ENCODE measurements around the gene AARS2. TPM values are rescaled to one million over a fixed set of nuclear protein-coding genes. Genes with fewer than 3 reads are reported as not detected.
A peak's percentile ranks its signal among the peaks of the same experiment; 100 is the strongest.

Gene AARS2
- total RNA-seq, 1 experiment from 2014 or later = 21.7 TPM

DNA sequence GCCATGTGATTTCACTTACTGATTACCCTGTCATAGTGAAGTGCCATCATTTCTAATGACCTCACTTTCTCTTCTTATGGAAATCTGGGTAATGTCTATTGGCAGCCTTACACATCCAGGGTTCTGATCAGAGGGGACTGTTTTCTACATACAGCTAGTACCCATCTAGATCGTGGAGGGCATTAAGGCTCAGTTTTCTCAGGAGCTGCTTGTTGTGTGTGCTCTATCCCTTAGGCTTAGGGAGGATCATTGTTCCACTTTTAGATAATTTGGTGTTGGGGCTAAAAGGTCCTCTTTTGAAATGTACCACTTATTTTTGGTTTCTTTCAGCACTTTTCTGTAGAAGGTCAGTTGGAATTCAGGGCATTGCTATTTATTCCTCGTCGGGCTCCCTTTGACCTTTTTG lies 62.4 kb downstream of the AARS2 start:
- H3T11ph ChIP-seq (ENCODE audit: low read length) = no peak overlapping the region
- no peak overlapping the region for H3K27ac ChIP-seq (ENCODE audit: insufficient read length, low read depth, low read length)
- peaks cover 45 to 48% of the 10 kb centered on the region in 2 experiments for H3K4me1 Mint-ChIP-seq
- H2AFZ ChIP-seq (ENCODE audit: low read length) = no peak overlapping the region
- H3K9me3 ChIP-seq (ENCODE audit: control insufficient read depth, low read depth, low read length) = no peaks in the 10 kb centered on the region
- H3K27me3 Mint-ChIP-seq (ENCODE audit: low read depth) = peaks cover 3% of the 10 kb centered on the region; the same call in 1 of the 2 replicates
- no peak overlapping the region for H3K9ac ChIP-seq (ENCODE audit: extremely low read depth, insufficient read length, low read length)
- H2BK20ac ChIP-seq (ENCODE audit: low read depth, low read length, poor library complexity, severe bottlenecking) = no peak overlapping the region
- no peaks in the 10 kb centered on the region for H3K79me1 ChIP-seq (ENCODE audit: insufficient read depth, low read depth, low read length, poor library complexity, severe bottlenecking)
- no peak overlapping the region for H2BK12ac ChIP-seq (ENCODE audit: insufficient read length, low read depth, low read length)
- H2BK5ac ChIP-seq (ENCODE audit: insufficient read length, low read length) = no peak overlapping the region
- no peak overlapping the region for H3K56ac ChIP-seq (ENCODE audit: insufficient read length, low read depth, low read length)
- no peak overlapping the region for H3K18ac ChIP-seq (ENCODE audit: insufficient read length, low read depth, low read length)
- no peak overlapping the region for H2BK15ac ChIP-seq (ENCODE audit: low read depth, low read length)
- H3K4me2 ChIP-seq (ENCODE audit: insufficient read depth, insufficient read length, low read length) = no peak overlapping the region
- no peak overlapping the region for H4K91ac ChIP-seq (ENCODE audit: insufficient read length, low read depth, low read length)
- peaks cover 5% of the 10 kb centered on the region; the same call in 1 of the 2 replicates for H3K4me1 ChIP-seq (ENCODE audit: insufficient read depth, low read length)
- H3K27ac Mint-ChIP-seq = peak overlapping the region in 1 of 3 experiments; percentile 50; a peak in 2 of 7 replicates
- H3K9me3 Mint-ChIP-seq = peaks cover 3 to 4% of the 10 kb centered on the region in 2 experiments; a peak in 3 of 5 replicates
- H3K23ac ChIP-seq (ENCODE audit: insufficient read length, low read depth, low read length) = no peak overlapping the region
- TF ChIP-seq, protein P1, sequence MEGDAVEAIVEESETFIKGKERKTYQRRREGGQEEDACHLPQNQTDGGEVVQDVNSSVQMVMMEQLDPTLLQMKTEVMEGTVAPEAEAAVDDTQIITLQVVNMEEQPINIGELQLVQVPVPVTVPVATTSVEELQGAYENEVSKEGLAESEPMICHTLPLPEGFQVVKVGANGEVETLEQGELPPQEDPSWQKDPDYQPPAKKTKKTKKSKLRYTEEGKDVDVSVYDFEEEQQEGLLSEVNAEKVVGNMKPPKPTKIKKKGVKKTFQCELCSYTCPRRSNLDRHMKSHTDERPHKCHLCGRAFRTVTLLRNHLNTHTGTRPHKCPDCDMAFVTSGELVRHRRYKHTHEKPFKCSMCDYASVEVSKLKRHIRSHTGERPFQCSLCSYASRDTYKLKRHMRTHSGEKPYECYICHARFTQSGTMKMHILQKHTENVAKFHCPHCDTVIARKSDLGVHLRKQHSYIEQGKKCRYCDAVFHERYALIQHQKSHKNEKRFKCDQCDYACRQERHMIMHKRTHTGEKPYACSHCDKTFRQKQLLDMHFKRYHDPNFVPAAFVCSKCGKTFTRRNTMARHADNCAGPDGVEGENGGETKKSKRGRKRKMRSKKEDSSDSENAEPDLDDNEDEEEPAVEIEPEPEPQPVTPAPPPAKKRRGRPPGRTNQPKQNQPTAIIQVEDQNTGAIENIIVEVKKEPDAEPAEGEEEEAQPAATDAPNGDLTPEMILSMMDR (conservative IDR thresholded peaks at IDR 0.05) = no peak
- no CpG with 5 or more reads among the region's 3 CpGs for WGBS (ENCODE audit: extremely low coverage, insufficient read length, low lambda C conversion rate)
- no peak for DNase-seq
- H4K8ac ChIP-seq (replicated peaks; ENCODE audit: insufficient read length, low read depth, low read length) = no peak overlapping the region
- H3K4me3 Mint-ChIP-seq = peak overlapping the region in 1 of 2 experiments; percentile 99; a peak in 1 of 5 replicates
- H3K23me2 ChIP-seq (ENCODE audit: insufficient read length, low read depth, low read length, poor library complexity, severe bottlenecking) = peaks cover 9% of the 10 kb centered on the region
- H3K14ac ChIP-seq (ENCODE audit: insufficient read depth, low read length) = no peak overlapping the region
- peaks cover 68 to 87% (median 87%) of the 10 kb centered on the region in 3 experiments for H3K36me3 Mint-ChIP-seq (ENCODE audit: insufficient read depth in 1 of 3, low read depth in 3 of 3)
- H3K79me2 ChIP-seq (ENCODE audit: insufficient read depth, low read length) = peaks cover 27% of the 10 kb centered on the region
- no peak overlapping the region for H4K5ac ChIP-seq (ENCODE audit: insufficient read length, low read depth, low read length)
- H2BK120ac ChIP-seq (ENCODE audit: low read depth, low read length, poor library complexity, severe bottlenecking) = no peak overlapping the region
- no peaks in the 10 kb centered on the region for H3K27me3 ChIP-seq (ENCODE audit: insufficient read depth, low read length)
- no peaks in the 10 kb centered on the region for H4K20me1 ChIP-seq (ENCODE audit: control insufficient read depth, insufficient read depth, insufficient read length)
- H2AK5ac ChIP-seq (ENCODE audit: insufficient read length, low read length) = no peak overlapping the region
- H3K4ac ChIP-seq (ENCODE audit: low read depth, low read length) = no peak overlapping the region

Measured in H9 (cell line).